Inflammatory macrophage (primary cell): Measurements from ENCODE around the gene UCK2.

ENCODE experiments used
- DNase-seq, 2 donors: peaks; one replicate each; pipeline ENCODE4 v3.0.0-alpha.2; 2020 to 2022

The UCK2 gene

GRCh38 chr1:165882168-165882837 is 54.9 kb downstream of the UCK2 start:
- no peak for DNase-seq

- peak in 1 of 2 donors; percentile 5 for DNase-seq
Observed at GRCh38 chr1:165883056-165883455, 55.6 kb downstream of the UCK2 start.

GRCh38 chr1:165884009-165884689 is 56.7 kb downstream of the UCK2 start:
- no peak for DNase-seq

GRCh38 chr1:165884690-165885304 is 57.4 kb downstream of the UCK2 start:
- peak; percentile 64 to 78 for DNase-seq

- no peak for DNase-seq
Observed at GRCh38 chr1:165885305-165885694, 57.9 kb downstream of the UCK2 start.

- DNase-seq: no peak
Observed at GRCh38 chr1:165886193-165886592, 58.8 kb downstream of the UCK2 start.

GRCh38 chr1:165886983-165887382 is 59.6 kb downstream of the UCK2 start:
- no peak for DNase-seq

- DNase-seq: no peak
Observed at GRCh38 chr1:165887877-165888551, 60.6 kb downstream of the UCK2 start.

- no peak for DNase-seq
Observed at GRCh38 chr1:165888552-165888920, 61.1 kb downstream of the UCK2 start.

- DNase-seq: no peak
Observed at GRCh38 chr1:165890684-165891083, 63.3 kb downstream of the UCK2 start.

- DNase-seq: no peak
Observed at GRCh38 chr1:165891111-165891860, 63.9 kb downstream of the UCK2 start.

GRCh38 chr1:165892935-165893334 is 65.5 kb downstream of the UCK2 start:
- DNase-seq: no peak

- no peak for DNase-seq
Observed at GRCh38 chr1:165893507-165893906, 66.1 kb downstream of the UCK2 start.

- peak in 1 of 2 donors; percentile 7 for DNase-seq
Observed at GRCh38 chr1:165894591-165894990, 67.2 kb downstream of the UCK2 start.

GRCh38 chr1:165895451-165895871 is 68.0 kb downstream of the UCK2 start:
- no peak for DNase-seq

GRCh38 chr1:165896277-165896676 is 68.9 kb downstream of the UCK2 start:
- DNase-seq: no peak

- no peak for DNase-seq
Observed at GRCh38 chr1:165897326-165898303, 70.2 kb downstream of the UCK2 start.

- no peak for DNase-seq
Observed at GRCh38 chr1:165898837-165899236, 71.4 kb downstream of the UCK2 start.

GRCh38 chr1:165899461-165899941 is 72.1 kb downstream of the UCK2 start:
- no peak for DNase-seq

- no peak for DNase-seq
Observed at GRCh38 chr1:165900576-165901380, 73.4 kb downstream of the UCK2 start.
